ENCODE measurements around the gene GNG7. TPM values are rescaled to one million over a fixed set of nuclear protein-coding genes. Genes with fewer than 3 reads are reported as not detected.

GNG7 gene
- total RNA-seq, 1 experiment from 2014 or later, result 7.7 TPM

- Histone ChIP-seq H3K79me2 (ENCODE audit: insufficient read depth, low read length) (no peaks in the 10 kb centered on the region), H2BK5ac (ENCODE audit: insufficient read length, low read length) (no peak overlapping the region), H3K4ac (ENCODE audit: low read depth, low read length) (no peak overlapping the region), H3K14ac (ENCODE audit: insufficient read depth, low read length) (no peak overlapping the region), H2BK20ac (ENCODE audit: low read depth, low read length, poor library complexity, severe bottlenecking) (no peak overlapping the region), H2AK5ac (ENCODE audit: insufficient read length, low read length) (no peak overlapping the region), H4K8ac (replicated peaks; ENCODE audit: insufficient read length, low read depth, low read length) (no peak overlapping the region), H3K56ac (ENCODE audit: insufficient read length, low read depth, low read length) (no peak overlapping the region), H3K4me1 (ENCODE audit: insufficient read depth, low read length) (no peaks in the 10 kb centered on the region), H3T11ph (ENCODE audit: low read length) (no peak overlapping the region), H3K9ac (ENCODE audit: extremely low read depth, insufficient read length, low read length) (no peak overlapping the region), H4K5ac (ENCODE audit: insufficient read length, low read depth, low read length) (no peak overlapping the region), H4K20me1 (ENCODE audit: control insufficient read depth, insufficient read depth, insufficient read length) (no peaks in the 10 kb centered on the region), H3K23me2 (ENCODE audit: insufficient read length, low read depth, low read length, poor library complexity, severe bottlenecking) (peaks cover 4% of the 10 kb centered on the region), H3K27ac (ENCODE audit: insufficient read length, low read depth, low read length) (no peak overlapping the region), H3K9me3 (ENCODE audit: control insufficient read depth, low read depth, low read length) (no peaks in the 10 kb centered on the region), H2AFZ (ENCODE audit: low read length) (no peak overlapping the region), H2BK15ac (ENCODE audit: low read depth, low read length) (no peak overlapping the region), H2BK120ac (ENCODE audit: low read depth, low read length, poor library complexity, severe bottlenecking) (no peak overlapping the region), H3K27me3 (ENCODE audit: insufficient read depth, low read length) (no peaks in the 10 kb centered on the region), H3K79me1 (ENCODE audit: insufficient read depth, low read depth, low read length, poor library complexity, severe bottlenecking) (no peaks in the 10 kb centered on the region), H4K91ac (ENCODE audit: insufficient read length, low read depth, low read length) (no peak overlapping the region), H3K23ac (ENCODE audit: insufficient read length, low read depth, low read length) (no peak overlapping the region), H3K4me2 (ENCODE audit: insufficient read depth, insufficient read length, low read length) (no peak overlapping the region), H3K18ac (ENCODE audit: insufficient read length, low read depth, low read length) (no peak overlapping the region), H2BK12ac (ENCODE audit: insufficient read length, low read depth, low read length) (no peak overlapping the region)
- Mint-ChIP-seq H3K27me3 (ENCODE audit: low read depth) (peaks cover 20% of the 10 kb centered on the region), H3K9me3 (no peaks in the 10 kb centered on the region; a peak in 1 of 5 replicates), H3K36me3 (ENCODE audit: insufficient read depth in 1 of 3, low read depth in 3 of 3) (peaks cover 0 to 2% (median 0%) of the 10 kb centered on the region in 3 experiments; a peak in 1 of 7 replicates), H3K4me3 (no peak overlapping the region), H3K4me1 (peaks cover 7 to 14% of the 10 kb centered on the region in 2 experiments), H3K27ac (no peak overlapping the region)
- TF ChIP-seq CTCF (conservative IDR thresholded peaks at IDR 0.05), result no peak
- WGBS (ENCODE audit: extremely low coverage, insufficient read length, low lambda C conversion rate), result no CpG with 5 or more reads among the region's 3 CpGs
- no peak for DNase-seq
Measured at GRCh38 chr19:2638417-2638940, 64.0 kb downstream of the GNG7 start.
